ENCODE results near the gene NACC2.

Gene NACC2

DNA sequence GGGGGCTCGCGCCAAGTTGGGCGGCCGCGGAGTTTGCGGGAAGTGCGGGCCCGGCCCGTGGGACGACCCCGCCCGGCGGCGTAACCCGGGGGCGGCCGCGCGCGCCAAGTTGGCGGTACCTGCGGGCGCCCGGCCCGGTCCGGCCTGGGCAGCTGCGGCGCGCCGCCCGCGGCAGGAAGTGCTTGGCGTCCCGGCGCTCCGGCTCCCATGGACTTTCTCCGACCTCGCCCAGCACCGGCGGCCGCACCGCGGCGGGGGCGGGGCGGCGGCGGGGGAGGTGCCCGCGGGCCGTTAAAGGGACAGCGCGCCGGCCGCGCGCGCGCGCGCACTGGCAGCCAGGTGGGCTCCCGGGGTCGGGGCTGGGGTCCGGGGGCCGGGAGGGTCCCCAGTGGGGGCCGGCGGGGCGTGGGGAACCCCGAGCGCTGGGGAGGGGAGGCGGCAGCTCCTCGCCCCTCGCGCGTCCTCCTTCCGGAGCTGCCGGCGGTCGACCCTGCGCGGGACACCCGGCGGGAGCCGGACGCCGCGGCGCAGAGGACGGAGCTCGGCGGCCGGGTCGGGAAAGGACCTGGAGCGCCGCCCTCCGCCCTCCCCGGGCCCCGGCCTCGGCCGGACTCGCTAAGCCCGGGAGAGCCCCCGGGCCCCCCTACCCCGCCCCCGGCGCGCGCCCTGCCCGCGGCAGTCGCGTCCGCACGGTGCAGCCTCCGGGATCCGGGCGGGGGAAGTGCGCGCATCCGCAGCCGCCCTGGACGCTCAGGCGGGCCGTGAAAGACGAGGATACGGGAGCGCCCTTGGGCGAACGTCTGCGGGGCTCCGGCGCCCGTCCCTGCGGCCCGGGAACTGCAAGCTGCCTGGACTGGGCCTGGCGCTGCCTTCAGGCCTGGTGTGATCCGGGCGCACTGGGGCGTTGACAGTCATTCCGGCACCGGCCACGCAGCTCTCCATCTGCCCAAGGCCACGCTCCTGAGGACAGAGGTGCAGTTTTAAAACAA is at the start of gene NACC2:
Gene NACC2, minus strand, starts transcription at position 220 of the 989 bp plus-strand sequence. CDS start 44,768 bp downstream, outside the sequence.
- DNase-seq = peak; percentile 87

- DNase-seq = no peak
These were observed 49.4 kb upstream of the NACC2 start for GRCh38 chr9:136144450-136144849.

DNA sequence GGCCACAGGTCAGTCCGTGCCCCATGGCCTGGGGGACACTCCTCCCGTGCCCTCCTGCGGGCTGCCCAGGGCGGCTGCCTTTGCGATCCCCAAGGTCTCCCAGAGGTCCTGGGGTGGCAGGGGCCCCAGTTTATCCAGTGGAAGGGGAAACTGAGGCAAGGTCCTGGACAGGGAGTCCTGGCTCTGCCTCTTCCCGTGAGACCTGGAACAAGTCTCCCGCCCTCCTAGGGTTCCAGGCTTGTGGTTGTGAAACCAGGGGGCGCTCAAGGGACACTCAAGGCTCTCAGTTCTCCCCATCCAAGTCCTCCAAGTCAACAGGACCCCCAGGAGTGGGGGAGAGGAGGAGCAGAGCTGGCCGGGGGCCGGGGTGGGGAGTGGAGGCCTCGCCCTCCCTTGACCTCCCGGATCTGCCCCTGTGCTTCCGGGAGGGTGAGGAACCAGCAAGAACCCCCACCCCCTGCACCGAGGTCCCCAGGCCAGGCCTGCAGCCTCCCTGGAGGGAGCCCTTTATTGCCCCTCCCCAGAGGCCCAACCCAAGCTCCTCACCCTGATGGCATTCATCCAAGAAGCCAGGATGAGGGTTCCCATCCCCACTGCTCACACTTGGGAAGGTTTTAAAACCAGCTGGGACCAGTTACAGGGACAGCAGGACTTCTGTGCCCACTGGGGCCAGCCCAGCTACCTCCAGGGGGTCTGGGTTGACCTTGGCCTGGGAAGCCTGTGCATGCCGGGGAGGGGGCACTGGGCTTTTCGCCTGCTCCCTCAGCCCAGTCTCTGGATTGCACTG is 48.3 kb upstream of the NACC2 start:
- peak; percentile 80 for DNase-seq

DNA sequence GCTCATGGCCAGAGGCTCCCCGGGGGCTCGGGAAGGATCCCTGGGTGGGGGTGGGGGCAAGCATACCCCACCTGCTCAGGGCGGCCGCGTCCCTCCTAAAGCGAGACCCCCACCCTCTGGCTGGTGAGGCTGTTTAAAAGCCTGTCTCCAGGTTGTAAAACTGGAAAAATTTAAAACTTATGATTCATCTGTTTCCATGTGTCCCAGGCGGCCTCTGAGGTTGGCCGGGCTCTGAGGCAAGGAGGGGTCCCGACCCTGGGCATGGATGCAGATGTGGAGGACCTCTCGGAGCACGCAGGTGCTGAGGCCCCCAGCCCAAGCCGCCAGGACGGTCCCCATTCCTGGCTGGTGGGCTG is 47.7 kb upstream of the NACC2 start:
- no peak for DNase-seq

DNA sequence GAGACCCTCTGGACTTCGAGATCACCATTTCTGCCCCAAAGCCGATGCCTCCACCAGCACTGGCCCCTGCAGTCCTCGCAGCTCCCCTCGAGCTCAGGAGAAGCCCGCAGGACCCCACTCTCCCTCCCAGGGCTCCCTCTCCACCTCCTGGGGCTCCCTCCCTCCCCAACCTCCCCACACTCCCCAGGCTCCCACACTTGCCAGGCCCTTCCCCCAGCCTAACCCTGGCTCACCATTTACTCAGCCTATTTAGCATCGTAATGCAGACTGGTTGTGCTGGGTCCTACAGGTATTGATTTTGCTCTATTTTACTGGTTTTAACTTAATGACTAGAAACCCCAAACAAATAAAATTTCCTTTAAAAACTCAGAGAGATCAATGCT is 47.3 kb upstream of the NACC2 start:
- DNase-seq = no peak

DNA sequence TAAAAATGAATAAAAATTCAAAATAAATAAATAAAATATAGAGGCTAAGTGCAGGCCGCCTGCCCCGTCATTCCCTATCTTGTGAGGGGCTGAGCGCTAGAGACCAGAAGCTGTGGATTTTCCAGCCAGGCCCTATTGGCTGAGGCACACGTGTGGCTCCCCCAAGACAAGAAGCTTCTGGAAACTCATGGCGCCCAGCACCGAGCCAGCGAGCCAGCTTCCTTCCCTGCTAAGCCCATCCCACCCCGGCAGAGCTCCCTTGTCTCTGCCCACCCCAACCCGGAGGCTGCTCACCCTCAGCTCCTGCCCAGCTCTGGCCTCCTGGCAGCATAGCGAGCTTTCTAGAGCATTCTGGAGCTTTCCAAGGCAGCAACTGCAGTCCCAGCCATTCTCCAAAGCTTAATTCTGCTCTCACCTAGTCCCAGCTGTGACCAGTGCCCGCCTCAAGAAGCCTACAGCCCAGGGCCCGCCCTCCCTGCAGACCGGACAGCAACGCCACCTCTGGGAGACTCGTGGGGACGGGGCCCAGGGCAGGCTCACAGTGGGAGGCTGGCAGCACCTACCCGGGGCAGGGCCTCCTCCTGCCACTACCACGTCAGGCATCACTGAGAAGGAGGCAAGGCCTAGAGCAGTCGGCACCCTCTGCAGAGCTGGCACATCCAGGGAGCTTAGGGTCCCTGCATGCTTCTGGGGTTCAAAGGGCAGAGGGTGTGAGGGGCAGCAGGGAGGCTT is 46.8 kb upstream of the NACC2 start:
- DNase-seq = no peak

DNA sequence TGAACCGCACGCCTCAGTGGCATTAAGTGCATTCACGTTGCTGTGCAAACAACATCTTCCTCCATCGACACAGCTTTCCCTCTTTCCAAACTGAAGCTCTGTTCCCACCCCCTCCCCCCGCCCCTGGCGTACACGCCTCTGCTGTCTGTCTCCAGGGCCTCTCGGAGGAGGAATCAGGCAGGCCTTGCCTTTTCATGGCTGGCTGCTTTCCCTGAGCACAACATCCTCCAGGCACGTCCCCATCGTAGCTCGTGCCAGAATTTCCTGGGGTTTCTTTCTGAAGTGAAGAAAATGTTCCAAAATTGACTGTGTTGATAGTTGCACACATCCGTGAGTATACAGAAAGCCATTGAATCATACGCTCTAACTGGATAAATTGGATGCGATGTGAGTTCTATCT is 45.9 kb upstream of the NACC2 start:
- DNase-seq = peak; percentile 56

GRCh38 chr9:136140046-136140445 is 45.0 kb upstream of the NACC2 start:
- DNase-seq = no peak

DNA sequence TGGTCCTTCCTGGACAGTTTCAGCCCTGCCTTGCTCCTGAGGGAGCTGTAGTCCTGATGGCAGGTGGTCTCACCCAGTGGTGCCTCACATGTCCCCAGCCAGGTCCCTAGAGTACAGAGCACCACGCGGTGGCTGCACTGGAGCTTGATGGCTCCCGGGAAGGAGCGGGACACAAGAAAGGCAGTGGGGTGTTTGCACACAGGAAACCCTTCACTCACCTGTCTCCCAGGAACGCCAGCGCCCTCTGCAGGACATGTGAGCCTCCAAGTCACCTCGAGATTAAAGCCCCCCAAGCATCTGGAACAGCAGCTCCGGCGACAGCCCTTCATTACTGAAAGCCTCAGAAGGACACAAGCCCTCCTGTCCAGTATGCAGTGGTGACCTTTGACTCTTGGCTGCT is 43.5 kb upstream of the NACC2 start:
- peak; percentile 93 for DNase-seq

- DNase-seq = peak; percentile 53
These were observed 42.5 kb upstream of the NACC2 start for GRCh38 chr9:136137321-136138265.

DNA sequence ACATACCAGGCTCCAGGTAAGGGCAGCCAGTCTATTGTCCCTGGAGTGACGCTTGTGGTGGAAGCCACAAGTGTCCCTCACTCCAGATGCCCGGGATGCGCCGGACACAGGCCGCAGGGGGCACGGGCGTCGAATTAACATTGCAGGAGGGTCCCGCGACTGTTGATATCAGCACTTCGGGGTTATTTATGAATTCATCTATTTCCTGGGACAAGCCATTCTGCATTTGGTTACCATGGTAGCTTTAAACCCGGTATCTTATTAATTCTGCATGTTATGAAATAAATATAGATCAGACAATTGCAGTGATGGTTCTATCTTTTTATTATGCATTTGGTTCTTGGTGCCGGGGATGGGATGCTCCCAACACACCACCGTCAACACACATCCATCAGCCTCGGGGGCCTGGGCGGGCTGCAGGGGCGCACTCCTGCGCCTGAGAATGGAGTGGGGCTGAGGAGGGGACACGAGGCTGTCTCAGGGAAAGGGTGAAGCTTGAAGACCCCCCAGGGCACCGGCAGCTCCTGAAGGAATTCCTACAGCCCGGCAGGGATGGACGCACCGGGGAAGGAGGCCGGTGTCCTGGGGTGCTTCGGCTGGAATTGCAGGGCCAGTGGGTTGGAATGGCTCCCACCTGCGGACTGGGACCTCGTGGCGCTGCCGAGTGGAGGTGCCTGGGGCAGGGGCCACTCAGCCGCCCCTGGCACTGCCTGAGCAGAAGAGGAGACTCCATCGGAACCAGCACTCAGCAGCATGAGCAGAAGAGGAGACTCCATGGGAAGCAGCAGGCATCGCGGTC is 41.2 kb upstream of the NACC2 start:
- DNase-seq = no peak

GRCh38 chr9:136135326-136136126 is 40.4 kb upstream of the NACC2 start:
- no peak for DNase-seq

DNA sequence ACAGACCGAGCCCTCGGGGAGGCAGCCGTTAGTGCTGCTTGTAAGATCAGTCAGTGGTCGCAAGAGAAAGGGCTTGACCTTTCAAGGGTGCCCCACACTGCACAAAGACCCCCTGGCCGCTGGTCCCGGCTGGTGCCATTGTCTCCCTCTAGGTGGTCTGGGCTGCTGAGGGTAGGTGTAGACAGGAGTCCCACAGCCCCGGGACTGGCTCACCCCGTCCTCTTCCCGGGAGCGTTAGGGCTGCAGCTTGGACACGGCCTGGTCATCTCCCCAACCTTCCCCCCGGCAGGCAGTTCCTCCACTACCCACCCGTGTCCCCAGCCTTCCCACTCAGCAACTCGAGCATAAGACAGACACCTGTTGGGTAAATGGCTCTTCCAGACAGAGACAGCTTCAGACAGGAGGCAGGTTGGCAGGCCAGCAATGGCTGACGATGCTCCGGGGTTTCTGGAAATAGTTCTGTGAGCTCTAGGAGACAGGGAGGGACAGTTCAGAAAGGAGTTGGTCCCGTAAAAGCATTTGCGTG is 38.9 kb upstream of the NACC2 start:
- peak; percentile 34 for DNase-seq

GRCh38 chr9:136133191-136133958 is 38.3 kb upstream of the NACC2 start:
- peak; percentile 85 for DNase-seq

DNA sequence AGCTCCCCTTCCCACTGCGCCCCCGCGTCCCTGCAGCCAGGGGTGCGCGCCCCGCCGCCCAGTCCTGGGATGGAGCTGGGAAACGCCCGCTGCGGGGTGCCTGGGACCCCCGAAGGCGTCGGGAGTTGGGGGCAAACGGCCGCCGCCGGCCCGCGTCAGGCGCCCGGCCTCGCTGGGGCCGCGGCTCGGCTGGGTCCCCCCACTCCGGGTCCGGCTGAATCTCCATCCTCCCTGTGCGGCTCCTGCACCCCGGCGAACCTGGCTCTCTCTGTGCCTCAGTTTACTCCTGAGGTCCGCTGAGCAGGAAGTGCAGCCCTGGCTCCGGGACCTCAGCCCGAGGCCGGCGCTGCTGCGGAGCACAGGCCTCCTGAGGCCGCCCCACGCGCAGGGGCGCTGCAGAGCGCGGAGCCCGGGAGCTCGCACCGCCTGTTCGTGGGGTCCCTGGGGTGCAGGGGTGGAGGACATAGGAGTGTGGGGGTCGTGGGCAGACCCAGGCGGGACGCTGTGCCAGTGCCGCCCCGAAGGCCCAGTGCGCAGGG is 37.5 kb upstream of the NACC2 start:
- DNase-seq = no peak

- no peak for DNase-seq
These were observed 36.8 kb upstream of the NACC2 start for GRCh38 chr9:136131629-136132511.

DNA sequence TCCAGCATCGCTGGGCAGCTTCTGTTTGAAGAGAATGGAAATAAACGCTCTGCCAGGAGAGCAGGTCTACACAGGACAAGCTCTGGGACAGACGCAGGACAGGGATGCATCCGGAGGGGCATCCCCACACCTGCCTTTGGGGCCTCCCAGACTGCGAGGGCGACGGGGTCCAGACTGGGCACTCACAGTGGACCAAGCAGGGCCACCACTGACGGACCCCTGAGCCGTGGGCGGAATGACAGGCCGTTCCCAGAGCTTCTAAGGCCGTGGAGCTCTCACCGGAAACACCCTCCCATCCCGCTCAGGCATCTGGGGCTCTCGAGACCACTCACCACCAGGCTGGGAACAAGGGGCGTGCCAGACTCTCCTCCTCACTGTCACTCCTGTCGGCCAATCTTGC is 34.1 kb upstream of the NACC2 start:
- no peak for DNase-seq

- DNase-seq = no peak
These were observed 33.3 kb upstream of the NACC2 start for GRCh38 chr9:136128436-136128835.
